ENCODE measurements around the gene CHMP6.
"Not testable (repeated sequence)": the region's sequence is repeated elsewhere in the genome, so short reads cannot be mapped to it uniquely, and the experiment has no call there.

Gene CHMP6

DNA sequence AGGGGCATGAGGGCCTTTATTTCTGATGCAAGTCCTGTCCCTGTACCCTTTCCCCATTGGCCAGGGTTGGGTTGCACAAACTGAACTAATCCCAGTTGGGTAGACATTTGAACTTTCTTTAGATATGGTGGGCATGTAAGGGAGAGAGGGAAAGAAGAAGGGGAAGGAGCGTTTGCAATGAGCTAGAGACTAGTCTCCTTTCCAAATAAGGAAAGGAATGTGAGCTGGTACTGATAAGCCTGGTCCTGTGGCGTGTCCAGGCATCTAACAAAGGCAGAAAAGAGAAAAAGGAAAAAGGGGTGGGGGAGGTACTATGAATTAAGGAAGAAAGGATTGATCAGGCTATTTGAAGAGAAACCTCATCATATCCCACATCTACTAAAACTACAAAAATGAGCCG, 20.3 kb downstream of the CHMP6 start:
- no peak for DNase-seq

- no peak for DNase-seq
Measured at GRCh38 chr17:81012574-81013447, 21.2 kb downstream of the CHMP6 start.

DNA sequence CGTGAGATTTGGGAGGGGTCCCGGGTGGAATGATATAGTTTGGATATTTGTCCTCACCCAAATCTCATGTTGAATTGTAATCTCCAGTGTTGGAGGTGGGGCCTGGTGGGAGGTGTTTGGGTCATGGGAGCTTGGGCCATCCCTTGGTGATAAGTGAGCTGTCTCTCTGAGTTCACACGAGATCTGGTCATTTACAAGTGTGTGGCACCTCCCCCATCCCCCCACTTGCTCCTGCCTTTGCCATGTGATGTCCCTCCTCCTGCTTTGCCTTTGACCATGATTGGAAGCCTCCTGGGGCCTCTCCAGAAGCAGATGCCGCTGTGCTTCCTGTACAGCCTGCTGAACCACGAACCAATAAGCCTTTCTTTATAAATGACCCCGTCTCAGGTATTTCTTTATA, 22.0 kb downstream of the CHMP6 start:
- no peak for DNase-seq

- no peak for DNase-seq
Measured at GRCh38 chr17:81015136-81015535, 23.5 kb downstream of the CHMP6 start.

DNA sequence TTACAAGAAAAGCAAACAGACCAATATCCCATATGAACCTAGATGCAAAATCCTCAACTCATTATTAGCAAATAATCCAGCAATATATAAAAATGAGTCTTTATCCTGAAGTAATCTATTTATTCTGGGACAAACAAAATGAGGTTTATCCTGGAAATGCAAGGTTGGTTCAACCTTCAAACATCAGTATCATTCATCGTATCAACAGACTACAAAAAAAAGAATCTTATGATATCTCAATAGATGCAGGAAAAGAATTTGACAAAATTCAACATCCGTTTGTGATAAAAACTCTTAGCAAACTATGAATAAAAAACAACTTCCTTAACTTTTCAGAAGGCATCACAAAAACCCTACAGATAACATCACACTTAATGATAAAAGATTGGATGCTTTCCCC, 24.9 kb downstream of the CHMP6 start:
- DNase-seq: no peak

DNA sequence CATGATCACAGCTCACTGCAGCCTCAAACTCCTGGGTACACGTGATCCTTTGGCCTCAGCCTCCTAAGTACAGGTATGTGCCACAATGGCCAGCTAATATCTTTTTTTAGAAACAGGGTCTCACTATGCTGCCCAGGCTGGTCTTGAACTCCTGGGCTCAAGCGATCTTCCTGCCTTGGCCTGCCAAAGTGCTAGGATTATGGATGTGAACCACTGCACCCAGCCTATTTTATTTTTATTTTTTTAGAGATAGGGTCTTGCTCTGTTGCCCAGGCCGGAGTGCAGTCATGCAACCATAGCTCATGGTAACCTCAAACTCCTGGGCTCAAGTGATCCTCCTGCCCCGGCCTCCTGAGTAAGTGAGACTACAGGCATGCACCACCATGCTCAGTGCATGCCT, 25.7 kb downstream of the CHMP6 start:
- DNase-seq: not testable (repeated sequence)

DNA sequence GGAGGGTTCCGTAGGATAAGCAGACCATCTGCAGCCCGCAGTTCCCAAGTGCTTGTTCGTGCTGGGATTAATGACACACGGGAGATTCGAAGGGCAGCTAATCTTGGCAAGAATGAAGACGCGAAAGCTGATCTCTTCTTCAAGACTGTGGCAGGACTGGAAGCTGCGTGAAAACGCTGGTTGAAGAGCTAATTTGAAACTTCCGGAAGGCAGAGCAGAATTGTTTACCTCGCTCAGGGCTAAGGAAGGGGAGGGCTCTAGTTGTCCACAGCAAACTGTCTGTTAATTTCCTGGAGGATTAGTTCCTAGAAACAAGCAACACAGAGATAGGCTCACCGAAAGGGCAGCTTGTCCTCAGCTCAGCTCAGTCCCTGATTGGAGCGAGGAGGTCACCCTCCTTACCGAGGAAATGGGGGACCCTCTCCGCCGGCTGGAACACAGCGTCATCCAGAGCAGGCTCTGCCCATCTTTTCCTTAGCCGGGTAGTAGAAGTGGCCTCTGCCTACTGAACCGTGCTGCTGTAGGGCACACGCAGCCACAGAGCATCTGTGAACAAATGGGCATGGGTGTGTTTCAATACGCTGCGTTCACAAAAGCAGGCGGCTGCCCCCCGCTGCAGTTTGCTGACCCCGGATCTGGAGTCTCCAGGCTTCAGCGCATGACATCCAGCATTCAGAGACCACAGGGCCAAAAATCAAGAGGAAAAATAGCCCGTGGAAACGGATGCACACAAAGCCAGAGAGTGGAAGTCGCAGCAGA, 26.6 kb downstream of the CHMP6 start:
- peak; percentile 67 for DNase-seq

DNA sequence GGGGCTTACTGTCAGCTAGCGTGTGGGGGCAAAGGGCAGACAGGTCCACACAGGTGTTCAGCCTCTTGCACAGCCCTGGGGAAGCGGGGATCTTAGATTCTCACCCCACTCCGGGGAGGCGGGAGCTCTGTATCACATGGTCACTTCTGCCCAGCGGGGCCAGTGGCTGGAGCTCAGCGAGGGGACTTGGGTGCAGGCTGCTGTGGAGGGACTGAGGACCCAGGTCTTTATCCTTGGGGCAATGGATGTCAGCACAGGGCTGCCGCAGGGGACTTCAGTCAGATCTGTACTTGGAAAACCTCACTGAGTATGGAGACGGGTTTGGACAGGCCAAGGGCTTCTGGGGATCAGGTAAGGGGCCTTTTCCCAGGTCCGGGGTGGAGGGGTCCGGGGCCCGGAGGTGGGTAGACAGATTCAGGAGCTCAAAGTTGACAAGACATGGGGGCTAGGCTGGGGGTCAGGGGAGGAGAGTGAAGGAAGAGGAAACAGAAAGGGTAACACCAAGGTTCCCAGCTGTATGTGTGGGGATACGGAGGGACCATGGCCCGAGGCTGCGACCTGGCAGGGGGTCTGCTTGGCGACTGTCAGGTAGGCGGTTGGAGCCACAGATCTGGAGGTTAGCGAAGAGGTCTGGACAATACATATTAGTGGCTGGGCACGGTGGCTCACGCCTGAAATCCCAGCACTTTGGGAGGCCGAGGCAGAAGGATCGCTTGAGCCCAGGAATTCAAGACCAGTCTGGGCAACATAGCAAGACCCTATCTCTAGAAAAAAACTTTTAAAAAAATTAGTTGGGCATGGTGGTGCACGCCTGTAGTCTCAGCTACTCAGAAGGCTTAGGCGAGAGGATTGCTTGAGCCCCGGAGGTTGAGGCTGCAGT, 28.2 kb downstream of the CHMP6 start:
- DNase-seq: no peak

- DNase-seq: no peak
Measured at GRCh38 chr17:81020443-81020766, 28.8 kb downstream of the CHMP6 start.

DNA sequence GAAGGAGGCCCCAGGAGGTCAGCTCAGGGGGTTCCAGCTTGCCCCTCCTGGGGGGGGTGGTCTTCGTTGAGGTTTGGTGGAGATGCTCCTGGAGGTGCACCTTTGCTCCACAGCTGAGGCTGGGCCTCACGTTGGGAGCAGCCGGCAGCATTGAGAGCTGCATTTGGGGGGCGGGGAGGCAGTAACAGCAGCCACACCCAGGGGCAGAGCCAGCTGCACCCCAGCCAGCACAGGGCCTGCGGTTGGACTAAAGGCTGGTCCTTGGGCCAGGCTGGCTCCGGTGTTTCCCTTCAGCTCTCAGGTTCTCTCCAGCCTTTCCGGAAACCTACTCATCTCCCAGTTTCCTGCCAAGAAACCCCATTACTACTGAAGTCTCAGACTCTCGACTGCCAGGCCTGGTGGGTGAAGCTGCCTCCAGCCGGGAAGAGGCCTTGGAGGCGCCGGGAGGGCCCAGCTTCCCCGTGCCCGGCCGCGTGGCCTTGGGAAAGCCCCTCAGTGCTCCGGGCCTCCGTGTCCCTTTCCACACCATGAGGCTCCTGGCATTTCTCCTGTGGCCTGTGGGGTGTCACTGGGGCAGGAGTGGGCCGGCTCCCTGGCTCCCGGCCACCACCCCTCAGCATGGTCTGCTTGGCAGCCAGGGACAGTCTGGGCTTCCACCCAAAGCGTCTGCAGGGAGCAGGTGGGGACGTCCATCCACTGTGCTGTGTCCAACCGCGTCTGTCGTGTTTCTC, 29.3 kb downstream of the CHMP6 start:
- no peak for DNase-seq

GRCh38 chr17:81021531-81022343, 30.1 kb downstream of the CHMP6 start:
- DNase-seq: no peak

- no peak for DNase-seq
Measured at GRCh38 chr17:81022344-81022676, 30.7 kb downstream of the CHMP6 start.

DNA sequence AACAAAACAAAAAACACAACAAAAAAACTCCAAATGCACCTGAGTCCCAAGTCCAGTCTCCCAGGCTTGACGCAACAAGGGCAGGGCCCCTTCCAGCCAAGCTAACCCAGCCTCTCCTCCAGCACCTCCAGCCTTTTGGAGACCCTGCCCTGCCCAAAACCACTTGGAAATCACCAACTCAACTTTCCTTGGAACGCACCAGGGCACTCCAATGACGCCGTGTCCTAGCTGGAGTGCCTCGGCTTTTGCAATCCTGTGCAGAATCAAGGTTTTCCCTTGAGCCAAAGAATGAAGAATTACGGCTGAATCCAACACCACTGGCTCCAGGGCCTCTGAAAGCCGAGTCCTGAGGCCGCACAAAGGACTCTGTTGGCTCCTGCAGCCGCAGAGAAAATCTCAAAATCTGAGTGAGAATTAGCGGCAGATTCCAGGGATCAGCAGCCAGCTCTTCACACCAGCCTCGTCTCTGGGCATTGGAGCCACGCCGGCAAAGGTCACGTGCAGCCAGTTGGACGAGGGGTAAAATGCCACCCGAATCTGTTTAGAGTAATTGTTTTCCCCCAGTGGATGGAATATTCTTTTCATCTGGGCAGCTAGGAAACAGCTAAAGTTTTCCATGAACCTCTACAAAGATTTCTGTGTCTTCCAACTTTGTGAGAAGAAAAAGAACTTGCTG, 33.6 kb downstream of the CHMP6 start:
- no peak for DNase-seq

- DNase-seq: no peak
Measured at GRCh38 chr17:81025741-81026129, 34.1 kb downstream of the CHMP6 start.

DNA sequence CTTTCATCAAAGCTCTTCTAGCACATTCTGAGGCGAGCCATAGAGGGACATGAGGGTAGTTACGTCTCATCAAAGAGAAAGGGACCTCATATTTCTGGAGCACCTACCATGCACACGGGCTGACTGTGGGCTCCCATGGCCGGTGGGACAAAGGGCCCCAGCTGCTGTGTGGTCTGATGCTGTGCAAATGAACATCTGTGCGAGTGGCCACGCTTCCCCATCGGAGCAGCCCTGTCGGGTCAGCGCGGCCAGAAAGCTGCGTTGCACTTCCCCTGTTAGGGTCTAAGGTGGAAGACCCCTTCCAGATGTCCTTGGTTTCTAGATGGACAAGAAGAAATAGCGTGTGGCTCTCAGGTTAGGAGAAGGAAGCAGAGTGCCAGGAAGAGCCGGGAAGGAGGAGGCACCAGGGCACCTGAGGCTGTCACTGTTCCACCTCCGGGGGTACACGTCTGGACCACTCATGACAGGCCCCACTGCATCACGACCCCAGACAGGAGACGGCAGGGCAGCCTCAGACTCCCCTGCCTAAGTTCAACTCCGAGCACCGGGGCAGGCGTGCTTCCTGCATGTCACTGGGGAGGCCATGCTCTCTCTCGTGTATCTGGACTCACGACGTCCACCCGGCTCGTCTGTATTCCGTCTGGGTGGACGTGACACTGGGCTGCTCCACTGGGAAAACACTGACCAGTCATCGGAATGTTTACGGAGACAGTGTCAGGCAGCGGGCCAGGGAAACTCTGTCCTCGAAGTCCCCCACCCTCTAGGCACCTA, 34.8 kb downstream of the CHMP6 start:
- DNase-seq: no peak

DNA sequence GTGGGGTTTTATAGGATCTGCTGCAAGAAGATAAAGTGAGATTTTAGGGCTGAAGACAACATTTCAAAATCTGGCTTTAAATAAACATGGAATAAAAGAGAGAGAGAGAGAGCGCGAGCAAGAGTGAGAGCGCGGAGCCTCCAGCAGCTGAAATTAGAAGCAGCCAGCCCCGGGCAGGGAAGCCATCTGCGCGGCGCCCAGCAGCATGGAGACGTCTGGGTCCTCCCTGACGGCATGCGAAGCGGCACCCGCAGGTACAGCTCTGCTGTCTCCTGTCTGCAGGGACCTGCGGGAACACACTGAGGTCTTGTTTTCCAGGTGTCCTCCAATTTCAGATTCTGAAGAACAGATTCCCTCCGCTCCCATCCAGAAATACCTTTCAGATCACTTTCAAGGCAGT, 35.4 kb downstream of the CHMP6 start:
- DNase-seq: no peak

DNA sequence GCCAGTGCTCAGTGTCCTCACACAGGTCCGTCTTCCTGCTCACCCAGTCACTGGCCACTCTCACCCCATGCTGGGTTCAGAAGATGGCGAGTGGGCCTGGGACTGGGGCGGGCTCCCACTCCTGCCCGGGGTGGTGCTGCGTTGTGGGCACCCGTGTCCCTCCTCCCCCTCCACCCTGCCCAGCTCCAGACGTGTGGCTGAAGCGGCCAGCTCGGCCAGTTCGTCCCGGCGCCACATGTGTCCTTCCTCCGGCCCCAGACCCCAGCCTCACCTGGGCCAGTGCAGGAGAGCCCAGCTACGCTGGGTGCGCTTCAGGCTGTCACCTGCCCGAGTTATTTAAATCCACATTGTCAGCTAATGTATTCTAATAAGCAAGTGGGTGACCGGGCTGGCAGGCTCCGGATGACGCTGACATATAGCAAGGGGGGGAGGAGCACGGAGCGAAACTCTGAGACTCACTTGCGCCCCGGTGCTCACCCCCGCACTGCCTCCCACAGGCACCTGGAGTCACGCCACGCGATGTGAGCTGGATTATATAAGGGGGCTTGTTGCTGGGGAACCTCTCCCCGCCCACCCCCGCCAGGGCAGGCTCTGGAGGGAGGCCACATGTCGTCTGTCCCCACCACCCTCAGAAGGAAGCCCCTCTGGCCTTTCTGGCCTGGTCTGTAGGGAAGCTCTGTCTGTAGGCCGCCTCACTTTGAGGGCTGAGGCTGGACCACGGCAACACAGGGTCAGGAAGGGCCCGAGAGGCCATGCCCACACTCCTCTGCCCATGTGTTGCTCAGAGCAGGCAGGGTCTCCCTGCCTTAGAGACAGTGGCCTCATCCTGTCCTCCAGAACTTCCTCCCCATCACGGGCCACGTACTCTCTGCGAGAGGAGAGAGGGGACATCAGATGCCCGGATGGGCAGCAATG, 36.2 kb downstream of the CHMP6 start:
- no peak for DNase-seq

DNA sequence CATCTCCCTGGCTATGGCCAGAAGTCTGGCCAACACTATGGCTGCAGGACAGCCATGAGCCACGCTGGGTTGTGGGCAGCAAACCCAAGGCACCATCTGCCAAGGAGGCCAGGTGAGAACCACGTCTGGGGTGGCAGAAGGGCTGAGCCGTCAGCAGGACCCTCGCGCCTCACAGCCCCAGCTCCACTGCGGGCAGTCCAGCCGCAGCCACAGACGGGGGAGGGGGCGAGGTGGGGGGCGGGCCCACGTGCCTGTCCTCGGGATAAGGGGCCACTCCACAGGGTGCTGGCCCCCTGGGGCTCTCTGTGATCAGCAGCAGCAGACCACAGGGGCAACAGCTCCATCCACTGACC, 36.8 kb downstream of the CHMP6 start:
- DNase-seq: no peak

- no peak for DNase-seq
Measured at GRCh38 chr17:81029859-81030258, 38.2 kb downstream of the CHMP6 start.

All from right kidney (tissue), 1 donor.